Skeletal muscle tissue (tissue), 4 donors: ENCODE measurements around the gene PMFBP1. TPM values are rescaled to one million over a fixed set of nuclear protein-coding genes. Genes with fewer than 3 reads are reported as not detected.

Source experiments
- H3K27ac ChIP-seq: one replicate; pipeline ENCODE4 v1.7.0; 2013; ENCODE audit warnings: mild to moderate bottlenecking, low read depth, low read length, inconsistent platforms
- H3K27me3 ChIP-seq, 3 donors: one replicate each; pipeline ENCODE4 v1.7.0; 2013; ENCODE audit warnings: low read length in 3 of 3; ENCODE audit not compliant: control insufficient read depth in 3 of 3, insufficient read depth in 3 of 3
- H3K36me3 ChIP-seq, 3 donors: one replicate each; pipeline ENCODE4 v1.7.0; 2013; ENCODE audit warnings: low read length in 3 of 3; ENCODE audit not compliant: control insufficient read depth in 3 of 3, insufficient read depth in 3 of 3
- H3K4me1 ChIP-seq, 3 donors: one replicate each; pipeline ENCODE4 v1.7.0; 2013; ENCODE audit warnings: low read length in 3 of 3, mild to moderate bottlenecking in 3 of 3; ENCODE audit not compliant: control insufficient read depth in 3 of 3, insufficient read depth in 3 of 3
- H3K4me3 ChIP-seq, 3 donors: one replicate each; pipeline ENCODE4 v1.7.0; 2013; ENCODE audit warnings: low read length in 3 of 3
- H3K9ac ChIP-seq, 3 donors: one replicate each; pipeline ENCODE4 v1.7.0; 2013; ENCODE audit warnings: low read length in 3 of 3, mild to moderate bottlenecking in 3 of 3, moderate library complexity in 2 of 3, low read depth in 1 of 3
- H3K9me3 ChIP-seq, 3 donors: one replicate each; pipeline ENCODE4 v1.7.0; 2013; ENCODE audit warnings: low read length in 3 of 3; ENCODE audit not compliant: control insufficient read depth in 3 of 3
- total RNA-seq: library from RNA; depleted of rRNA; stranded (reverse); fragments of >200 nt; gene quantifications from one replicate; pipeline ENCODE4 v1.2.3, GENCODE V29; 2014
- donor health status: Osteomylitis.

PMFBP1 gene
- total RNA-seq, 1 donor from 2014 or later = not detected

DNA sequence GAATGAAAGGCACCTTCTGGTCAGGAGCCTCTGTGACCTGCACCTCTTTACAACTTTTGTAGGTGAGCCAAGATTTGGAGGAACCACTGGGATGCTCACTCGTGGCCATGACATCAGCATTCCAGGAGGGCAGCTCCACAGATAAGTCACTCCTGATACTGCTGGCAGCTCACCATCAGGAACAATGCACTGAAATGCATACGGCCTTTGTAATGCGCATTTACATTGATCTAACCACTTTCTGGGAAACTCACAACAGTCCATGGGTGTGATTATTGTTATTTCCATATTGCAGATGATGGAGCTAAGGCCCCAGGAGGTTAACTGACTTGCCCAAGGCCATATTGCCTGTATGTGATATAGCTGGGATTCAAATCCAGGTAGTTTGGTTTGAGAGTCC lies 34.3 kb upstream of the PMFBP1 start:
- no peaks in the 10 kb centered on the region for H3K36me3 ChIP-seq
- H3K27ac ChIP-seq = no peak overlapping the region
- no peaks in the 10 kb centered on the region for H3K27me3 ChIP-seq
- no peak overlapping the region for H3K4me3 ChIP-seq
- no peak overlapping the region for H3K9ac ChIP-seq
- H3K4me1 ChIP-seq = no peaks in the 10 kb centered on the region
- H3K9me3 ChIP-seq = no peaks in the 10 kb centered on the region

DNA sequence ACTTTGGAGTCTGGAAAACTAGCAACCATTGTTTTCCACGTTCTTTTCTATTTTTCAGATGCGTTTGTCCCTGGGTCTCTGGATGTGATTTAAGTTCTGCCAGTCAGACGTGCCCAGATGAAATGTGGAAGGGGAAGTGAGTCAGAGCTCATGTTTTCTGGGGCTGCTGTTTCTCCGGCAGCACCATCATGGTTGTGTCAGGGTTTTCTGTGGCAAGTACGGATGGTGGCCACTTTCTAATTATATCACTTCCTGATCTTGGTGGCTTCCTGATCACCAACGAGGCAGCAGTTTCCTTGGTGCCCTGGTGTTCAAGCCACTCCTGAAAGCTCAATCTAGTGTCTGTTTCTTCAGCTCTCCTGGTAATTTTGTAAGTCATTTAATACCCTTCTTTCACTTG lies 31.4 kb upstream of the PMFBP1 start:
- Histone ChIP-seq H3K27me3 (no peaks in the 10 kb centered on the region), H3K4me1 (no peaks in the 10 kb centered on the region), H3K4me3 (no peak overlapping the region), H3K9ac (no peak overlapping the region), H3K9me3 (no peaks in the 10 kb centered on the region), H3K36me3 (no peaks in the 10 kb centered on the region), H3K27ac (peak overlapping the region; percentile 75)

DNA sequence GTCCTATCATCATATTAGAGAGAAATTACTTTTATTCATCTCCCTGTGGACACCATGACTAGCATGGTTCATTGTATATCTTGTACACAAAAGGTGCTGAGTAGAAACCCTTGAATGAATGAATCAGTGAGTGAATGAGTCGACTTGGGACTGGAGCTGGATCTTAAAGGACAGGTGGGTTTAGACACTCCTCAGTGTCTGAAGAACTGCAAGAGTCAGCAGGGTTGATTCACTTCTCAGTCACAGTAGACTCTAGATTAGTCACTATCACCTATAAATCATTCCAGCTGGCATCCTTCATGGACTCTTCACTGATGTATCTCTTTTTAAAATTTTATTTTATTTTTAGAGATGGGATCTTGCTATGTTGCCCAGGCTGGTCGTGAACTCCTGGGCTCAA lies 30.1 kb upstream of the PMFBP1 start:
- Histone ChIP-seq H3K4me3 (no peak overlapping the region), H3K4me1 (peaks cover 0 to 2% (median 0%) of the 10 kb centered on the region in 3 donors), H3K9me3 (no peaks in the 10 kb centered on the region), H3K27me3 (peaks cover 0 to 3% (median 0%) of the 10 kb centered on the region in 3 donors), H3K36me3 (no peaks in the 10 kb centered on the region), H3K27ac (no peak overlapping the region), H3K9ac (no peak overlapping the region)

DNA sequence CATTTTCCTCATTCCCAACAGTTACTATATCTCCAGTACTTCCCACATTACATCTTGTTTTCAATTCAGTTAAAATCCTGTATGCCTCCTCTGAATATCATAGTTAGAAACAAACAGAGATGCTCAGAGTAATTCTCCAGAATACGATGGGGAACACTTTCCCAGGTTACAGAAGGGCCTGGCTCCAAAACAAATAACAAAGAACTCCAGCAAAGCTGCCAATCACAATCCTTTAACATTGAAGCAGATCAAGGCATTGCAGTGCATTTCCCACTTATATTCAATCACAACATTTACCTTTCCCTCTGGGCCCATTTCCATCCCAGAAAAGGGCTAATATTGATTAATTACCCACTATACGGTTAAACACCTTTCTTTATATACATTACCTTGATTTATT lies 29.4 kb upstream of the PMFBP1 start:
- Histone ChIP-seq H3K9ac (no peak overlapping the region), H3K27me3 (peaks cover 0 to 3% (median 0%) of the 10 kb centered on the region in 3 donors), H3K4me1 (peaks cover 0 to 2% (median 0%) of the 10 kb centered on the region in 3 donors)

DNA sequence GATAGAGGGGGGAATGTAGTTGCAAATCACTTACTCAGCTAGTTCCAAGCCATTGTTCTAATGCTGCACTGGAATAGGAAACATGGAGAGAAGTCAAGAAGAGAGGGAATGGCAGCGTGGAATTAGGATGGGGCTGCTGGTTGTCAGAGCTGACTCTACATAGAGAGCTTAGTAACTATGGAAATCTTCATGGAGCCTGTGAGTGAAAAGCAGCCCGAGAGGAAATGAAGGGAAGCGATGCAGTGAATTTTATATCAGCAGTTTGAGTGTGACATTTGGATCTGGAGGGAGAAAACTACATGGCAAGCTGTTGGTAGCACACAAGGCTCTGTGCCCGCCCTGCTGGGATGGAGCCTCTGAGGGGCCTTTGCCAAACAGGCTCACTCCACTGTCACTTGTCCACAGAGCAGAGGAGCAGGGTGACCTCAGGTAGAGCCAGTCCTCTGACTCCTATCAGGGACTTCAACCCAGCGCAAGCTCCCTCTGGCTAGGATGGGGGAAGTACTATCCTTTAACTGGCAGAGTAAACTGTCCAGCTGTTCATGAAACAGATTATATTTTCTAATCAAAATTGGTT lies 27.9 kb upstream of the PMFBP1 start:
- Histone ChIP-seq H3K27me3 (peaks cover 0 to 3% (median 0%) of the 10 kb centered on the region in 3 donors), H3K27ac (no peak overlapping the region), H3K4me3 (no peak overlapping the region)

More for the DNA sequence above, 29.4 kb upstream of the PMFBP1 start:
- Histone ChIP-seq H3K36me3 (no peaks in the 10 kb centered on the region), H3K27ac (no peak overlapping the region), H3K9me3 (no peaks in the 10 kb centered on the region), H3K4me3 (no peak overlapping the region)

DNA sequence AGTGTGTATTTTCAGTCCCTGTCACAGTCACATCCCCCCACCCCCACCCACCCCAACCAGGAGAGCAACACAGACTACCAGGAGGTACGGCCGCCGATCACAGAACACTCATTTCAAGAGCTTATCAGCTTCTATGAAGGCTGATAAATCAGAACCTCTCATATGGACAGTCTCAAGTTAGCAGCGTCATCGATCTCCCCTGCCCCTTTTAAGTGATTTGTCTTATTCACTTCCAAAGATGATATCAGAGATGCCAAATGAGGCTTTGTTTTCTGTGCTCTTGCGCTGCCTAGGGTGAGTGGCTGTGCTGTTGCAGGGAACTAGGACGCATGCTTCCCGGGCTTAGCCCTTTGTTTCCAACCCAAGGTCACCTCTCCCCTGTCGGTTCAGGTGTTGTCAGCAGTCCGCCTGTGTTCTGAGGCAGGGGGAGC lies 26.8 kb upstream of the PMFBP1 start:
- Histone ChIP-seq H3K9ac (no peak overlapping the region), H3K9me3 (no peaks in the 10 kb centered on the region), H3K27ac (no peak overlapping the region), H3K27me3 (peaks cover 0 to 3% (median 0%) of the 10 kb centered on the region in 3 donors), H3K36me3 (no peaks in the 10 kb centered on the region), H3K4me3 (no peak overlapping the region), H3K4me1 (peaks cover 0 to 2% (median 0%) of the 10 kb centered on the region in 3 donors)

More for the DNA sequence above, 27.9 kb upstream of the PMFBP1 start:
- H3K9me3 ChIP-seq = no peaks in the 10 kb centered on the region
- H3K4me1 ChIP-seq = peaks cover 0 to 2% (median 0%) of the 10 kb centered on the region in 3 donors
- H3K9ac ChIP-seq = no peak overlapping the region
- H3K36me3 ChIP-seq = no peaks in the 10 kb centered on the region

DNA sequence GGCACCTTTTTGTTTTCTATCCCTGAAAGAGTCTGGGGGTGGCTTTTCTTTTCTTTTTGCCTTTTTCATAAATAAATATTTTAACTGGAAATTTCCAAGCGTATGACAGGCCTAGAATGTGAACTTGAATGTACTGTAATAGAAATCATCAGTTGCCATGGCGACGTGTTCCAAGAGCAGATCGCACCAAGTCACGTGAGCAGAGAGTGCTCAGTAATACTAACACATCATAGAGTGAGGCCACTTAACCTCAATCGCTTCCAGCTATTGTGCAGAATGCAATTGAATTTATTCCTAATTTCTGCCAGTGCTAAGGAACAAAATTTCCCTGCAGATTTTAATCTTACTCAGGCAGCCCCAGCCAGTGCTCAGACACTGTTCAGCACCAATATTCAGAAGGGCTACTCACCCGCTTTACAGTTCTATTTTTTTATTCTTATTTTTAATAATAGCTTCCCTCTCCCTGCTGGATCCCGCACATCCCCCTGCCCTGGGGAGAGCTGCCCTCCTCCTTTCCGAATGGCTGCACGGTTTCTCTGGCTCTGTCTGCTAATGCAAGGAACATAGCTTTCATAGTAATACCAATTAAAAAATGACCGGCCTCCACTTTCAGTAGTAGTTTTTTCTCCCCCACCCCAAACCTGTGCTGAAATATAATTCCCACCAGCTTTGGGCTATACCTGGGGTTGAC lies 26.2 kb upstream of the PMFBP1 start:
- Histone ChIP-seq H3K27me3 (peaks cover 0 to 3% (median 0%) of the 10 kb centered on the region in 3 donors), H3K4me3 (no peak overlapping the region), H3K4me1 (peaks cover 0 to 2% (median 0%) of the 10 kb centered on the region in 3 donors), H3K27ac (no peak overlapping the region), H3K9me3 (no peaks in the 10 kb centered on the region), H3K9ac (no peak overlapping the region), H3K36me3 (no peaks in the 10 kb centered on the region)

DNA sequence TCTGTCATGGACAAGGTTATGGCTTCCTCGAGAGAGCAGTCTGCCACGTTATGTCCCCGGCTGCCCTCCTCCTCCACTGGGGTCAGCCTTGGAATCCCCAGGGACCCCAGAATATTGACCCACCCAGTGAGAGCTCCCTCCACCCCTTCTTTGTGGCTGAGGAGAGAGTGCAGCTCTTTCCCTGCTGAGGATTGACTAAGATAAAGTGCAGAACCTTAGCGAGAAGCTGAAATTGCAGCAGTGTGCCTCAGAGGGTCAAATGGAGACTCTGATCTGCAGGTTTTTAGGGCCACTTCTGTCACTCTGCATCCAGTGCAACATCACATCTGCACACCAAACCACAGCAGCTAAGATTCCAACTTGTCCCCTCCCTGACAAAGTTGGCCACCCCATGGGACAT lies 25.6 kb upstream of the PMFBP1 start:
- Histone ChIP-seq H3K4me1 (peaks cover 0 to 2% (median 0%) of the 10 kb centered on the region in 3 donors), H3K27me3 (peaks cover 0 to 3% (median 0%) of the 10 kb centered on the region in 3 donors), H3K9ac (no peak overlapping the region), H3K27ac (no peak overlapping the region), H3K9me3 (no peaks in the 10 kb centered on the region), H3K36me3 (no peaks in the 10 kb centered on the region), H3K4me3 (no peak overlapping the region)

DNA sequence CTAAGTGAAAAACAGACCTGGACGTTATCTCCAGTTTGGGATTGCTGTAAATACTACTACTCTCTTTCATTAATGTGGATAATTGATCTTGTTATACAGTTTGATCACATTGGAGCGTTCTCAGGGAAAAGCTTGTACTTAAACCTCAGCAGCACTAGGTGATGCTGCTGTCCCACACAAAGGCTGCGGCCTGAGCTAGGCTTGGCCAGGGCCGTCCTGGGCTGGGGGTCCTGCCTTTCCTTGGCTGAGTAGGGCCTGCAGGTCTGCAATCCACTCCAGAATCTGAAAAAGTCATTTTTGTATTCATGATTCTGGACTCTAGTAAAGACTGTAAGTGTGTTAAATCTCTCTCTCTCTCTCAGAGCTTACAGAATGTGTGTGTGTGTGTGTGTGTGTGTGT lies 23.7 kb upstream of the PMFBP1 start:
- Histone ChIP-seq H3K27ac (no peak overlapping the region), H3K9me3 (no peaks in the 10 kb centered on the region), H3K9ac (no peak overlapping the region), H3K36me3 (no peaks in the 10 kb centered on the region), H3K4me1 (peaks cover 0 to 2% (median 0%) of the 10 kb centered on the region in 3 donors), H3K4me3 (no peak overlapping the region), H3K27me3 (peaks cover 0 to 3% (median 0%) of the 10 kb centered on the region in 3 donors)

DNA sequence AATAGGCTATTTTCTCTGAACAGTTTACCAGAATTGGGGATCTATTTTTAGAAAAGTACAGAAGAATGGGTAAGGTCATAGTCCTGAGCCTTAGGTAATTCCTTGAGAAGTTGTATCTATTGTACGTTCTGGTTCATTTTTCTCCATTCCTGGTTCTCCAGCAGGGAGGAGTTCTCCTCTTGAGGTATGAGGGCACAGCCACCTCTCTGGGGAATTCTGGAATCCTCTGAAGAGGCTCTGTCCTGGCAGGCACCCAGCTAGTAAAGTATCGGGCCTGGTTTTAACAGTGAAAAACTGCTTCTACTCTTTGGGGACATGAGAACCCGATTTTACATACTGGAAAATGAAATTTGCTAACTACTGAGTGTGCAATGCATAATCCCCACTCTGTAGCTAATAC lies 19.6 kb upstream of the PMFBP1 start:
- Histone ChIP-seq H3K4me3 (no peak overlapping the region), H3K36me3 (no peaks in the 10 kb centered on the region), H3K9me3 (no peaks in the 10 kb centered on the region), H3K27ac (no peak overlapping the region), H3K9ac (no peak overlapping the region), H3K4me1 (no peaks in the 10 kb centered on the region), H3K27me3 (no peaks in the 10 kb centered on the region)
